K562 (cell line): ENCODE measurements around the gene MCAM. TPM values are rescaled to one million over a fixed set of nuclear protein-coding genes. Genes with fewer than 3 reads are reported as not detected.
A peak's percentile ranks its signal among the peaks of the same experiment; 100 is the strongest.

ENCODE experiments used
- BHLHE40 ChIP-seq: IDR thresholded peaks from 2 replicates; pipeline ENCODE4 v1.6.1; 2011; ENCODE audit warnings: low read length, improper control_type of control experiment
- DNMT1 ChIP-seq: fragments of 450-650 bp; IDR thresholded peaks from 2 replicates; pipeline ENCODE4 v1.6.1; 2016; ENCODE audit warnings: antibody characterized with exemption, mild to moderate bottlenecking
- EGR1 ChIP-seq: fragments of 450-650 bp; conservative IDR thresholded peaks from 2 replicates; pipeline ENCODE4 v1.6.1; 2017; ENCODE audit warnings: mild to moderate bottlenecking
- HCFC1 ChIP-seq: IDR thresholded peaks from 2 replicates; pipeline ENCODE4 v1.6.1; 2012; ENCODE audit warnings: low read depth, low read length, improper control_type of control experiment
- HDGF ChIP-seq: fragments of 450-650 bp; IDR thresholded peaks from 2 replicates; pipeline ENCODE4 v1.6.1; 2016
- KLF6 ChIP-seq: fragments of 250-450 bp; sonication (Bioruptor Pico); IDR thresholded peaks from 2 replicates; pipeline ENCODE4 v1.4.0; 2020; ENCODE audit warnings: mild to moderate bottlenecking, moderate library complexity, borderline replicate concordance
- MCM7 ChIP-seq, 2 experiments: fragments of 450-650 bp; IDR thresholded peaks; 2 replicates each; pipeline ENCODE4 v1.6.1; 2016 to 2018
- NCOA2 ChIP-seq, 2 experiments: fragments of 450-650 bp; IDR thresholded peaks; 2 replicates each; pipeline ENCODE4 v1.6.1; 2018; ENCODE audit warnings: mild to moderate bottlenecking in 2 of 2, moderate library complexity in 1 of 2; ENCODE audit not compliant: partially characterized antibody in 2 of 2
- NR4A1 ChIP-seq, 2 experiments: fragments of 250-450 bp in 1 of 2; fragments of 450-650 bp in 1 of 2; sonication (Bioruptor Pico) in 1 of 2; IDR thresholded peaks; 2 replicates each; pipeline versions ENCODE4 v1.4.0 to v1.6.1; 2016 to 2020; ENCODE audit warnings: mild to moderate bottlenecking in 2 of 2, missing compliant biosample characterization in 1 of 2, missing genetic modification characterization in 1 of 2, moderate library complexity in 1 of 2
- NRF1 ChIP-seq, 2 experiments: fragments of 450-650 bp; IDR thresholded peaks in 1 of 2; conservative IDR thresholded peaks in 1 of 2; 2 replicates each; pipeline ENCODE4 v1.6.1; 2014; ENCODE audit warnings: mild to moderate bottlenecking in 2 of 2
- PHF8 ChIP-seq: fragments of 200-600 bp; sonication (generic); IDR thresholded peaks from 2 replicates; pipeline ENCODE4 v1.6.1; 2012; ENCODE audit warnings: mixed run types, mild to moderate bottlenecking, inconsistent platforms, low read length, moderate library complexity, borderline replicate concordance
- RFX1 ChIP-seq: fragments of 450-650 bp; IDR thresholded peaks from 2 replicates; pipeline ENCODE4 v1.6.1; 2016; ENCODE audit warnings: mild to moderate bottlenecking, moderate library complexity
- TARDBP ChIP-seq: fragments of 450-650 bp; IDR thresholded peaks from 2 replicates; pipeline ENCODE4 v1.6.1; 2016
- ZNF140 ChIP-seq: fragments of 250-450 bp; sonication (Bioruptor Pico); IDR thresholded peaks from 2 replicates; pipeline ENCODE4 v1.8.0; 2021; ENCODE audit warnings: moderate library complexity, mild to moderate bottlenecking, inconsistent platforms
- ZNF316 ChIP-seq: fragments of 450-650 bp; IDR thresholded peaks from 2 replicates; pipeline ENCODE4 v1.6.1; 2016
- polyA plus RNA-seq, 8 experiments: library from polyadenylated mRNA; depleted of rRNA in 4 of 8; stranded (reverse) in 5 of 8; unstranded in 3 of 8; fragments of >200 nt; fragmentation: Nextera tagmentation in 2 of 8; fragmentation: Illumina TruSeq in 1 of 8; extraction: Ambion mirVana in 2 of 8; extraction: Trizol in 1 of 8; gene quantifications; 2 replicates each; pipeline versions ENCODE4 v1.2.1 to v1.2.3, GENCODE V29; 2011 to 2014; ENCODE audit warnings: inconsistent platforms in 1 of 8, missing spikeins in 1 of 8
- total RNA-seq, 7 experiments: library from RNA; depleted of rRNA in 6 of 7; stranded (reverse); fragments of >200 nt in 6 of 7; fragmentation: Illumina TruSeq in 2 of 7; extraction: Trizol in 2 of 7; gene quantifications; 2 replicates each; pipeline versions ENCODE4 v1.2.1 to v1.2.3, GENCODE V29; 2011 to 2021; ENCODE audit warnings: low replicate concordance in 1 of 7
- TF ChIP-seq, protein P1 (sequence below): sonication (generic); formaldehyde crosslinking; IDR thresholded peaks from 2 replicates; pipeline ENCODE4 v1.8.0; 2022; ENCODE audit warnings: missing genetic modification reagents, mild to moderate bottlenecking, borderline replicate concordance
- TF ChIP-seq, protein P2 (sequence below): fragments of 250-450 bp; sonication (Bioruptor Pico); IDR thresholded peaks from 2 replicates; pipeline ENCODE4 v1.5.0; 2021
- TF ChIP-seq, protein P3 (sequence below): fragments of 250-450 bp; sonication (Bioruptor Pico); IDR thresholded peaks from 2 replicates; pipeline ENCODE4 v1.4.0; 2020
- TF ChIP-seq, protein P4 (sequence below): sonication (generic); formaldehyde crosslinking; IDR thresholded peaks from 2 replicates; pipeline ENCODE4 v1.8.0; 2022; ENCODE audit warnings: missing genetic modification reagents, mild to moderate bottlenecking, borderline replicate concordance
- TF ChIP-seq, protein P5 (sequence below): fragments of 450-650 bp; IDR thresholded peaks from 2 replicates; pipeline ENCODE4 v1.6.1; 2017; ENCODE audit warnings: antibody characterized with exemption

MCAM gene
- total and polyA plus RNA-seq, 9 of the 15 experiments (the other 6 are each of a cell fraction or from before 2014, with no cell fraction given) = 14.7 to 118 (median 53.6) TPM

DNA sequence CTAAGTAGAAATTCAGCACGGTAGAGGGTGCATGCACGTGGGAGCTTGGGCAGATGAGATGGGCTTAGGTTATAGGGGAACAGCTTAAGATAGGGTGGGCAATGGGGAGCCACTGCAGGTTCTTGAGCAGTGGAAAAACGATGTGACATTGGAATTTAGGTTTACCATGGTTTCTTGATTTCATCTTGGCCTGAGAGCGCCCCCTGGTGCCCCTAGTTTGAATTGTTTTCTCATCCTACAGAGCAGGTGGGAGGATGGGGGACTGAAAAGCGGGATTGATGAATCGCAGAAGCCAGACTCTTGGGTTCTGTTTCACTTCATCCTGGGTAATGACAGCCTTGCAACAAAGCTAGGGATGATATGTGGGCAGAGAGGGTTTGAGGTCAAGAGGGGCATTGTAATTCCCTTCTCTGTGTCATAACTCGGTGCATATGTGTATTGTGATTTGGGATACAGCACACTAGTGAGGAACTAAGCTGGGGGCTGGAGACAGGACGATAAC lies 6.7 kb upstream of the MCAM start (continued):
- TF ChIP-seq, protein P1, sequence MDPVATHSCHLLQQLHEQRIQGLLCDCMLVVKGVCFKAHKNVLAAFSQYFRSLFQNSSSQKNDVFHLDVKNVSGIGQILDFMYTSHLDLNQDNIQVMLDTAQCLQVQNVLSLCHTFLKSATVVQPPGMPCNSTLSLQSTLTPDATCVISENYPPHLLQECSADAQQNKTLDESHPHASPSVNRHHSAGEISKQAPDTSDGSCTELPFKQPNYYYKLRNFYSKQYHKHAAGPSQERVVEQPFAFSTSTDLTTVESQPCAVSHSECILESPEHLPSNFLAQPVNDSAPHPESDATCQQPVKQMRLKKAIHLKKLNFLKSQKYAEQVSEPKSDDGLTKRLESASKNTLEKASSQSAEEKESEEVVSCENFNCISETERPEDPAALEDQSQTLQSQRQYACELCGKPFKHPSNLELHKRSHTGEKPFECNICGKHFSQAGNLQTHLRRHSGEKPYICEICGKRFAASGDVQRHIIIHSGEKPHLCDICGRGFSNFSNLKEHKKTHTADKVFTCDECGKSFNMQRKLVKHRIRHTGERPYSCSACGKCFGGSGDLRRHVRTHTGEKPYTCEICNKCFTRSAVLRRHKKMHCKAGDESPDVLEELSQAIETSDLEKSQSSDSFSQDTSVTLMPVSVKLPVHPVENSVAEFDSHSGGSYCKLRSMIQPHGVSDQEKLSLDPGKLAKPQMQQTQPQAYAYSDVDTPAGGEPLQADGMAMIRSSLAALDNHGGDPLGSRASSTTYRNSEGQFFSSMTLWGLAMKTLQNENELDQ (CRISPR knock-in tag) = no peak
- TF ChIP-seq DNMT1 = no peak
- TF ChIP-seq EGR1 = peak; percentile 34; the same call in 1 of the 2 replicates
- no peak for TF ChIP-seq KLF6 (CRISPR knock-in tag)
- peak; percentile 23; the same call in 1 of the 2 replicates for TF ChIP-seq HCFC1
- TF ChIP-seq, protein P2, sequence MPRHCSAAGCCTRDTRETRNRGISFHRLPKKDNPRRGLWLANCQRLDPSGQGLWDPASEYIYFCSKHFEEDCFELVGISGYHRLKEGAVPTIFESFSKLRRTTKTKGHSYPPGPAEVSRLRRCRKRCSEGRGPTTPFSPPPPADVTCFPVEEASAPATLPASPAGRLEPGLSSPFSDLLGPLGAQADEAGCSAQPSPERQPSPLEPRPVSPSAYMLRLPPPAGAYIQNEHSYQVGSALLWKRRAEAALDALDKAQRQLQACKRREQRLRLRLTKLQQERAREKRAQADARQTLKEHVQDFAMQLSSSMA (CRISPR knock-in tag) = no peak
- TF ChIP-seq, protein P3, sequence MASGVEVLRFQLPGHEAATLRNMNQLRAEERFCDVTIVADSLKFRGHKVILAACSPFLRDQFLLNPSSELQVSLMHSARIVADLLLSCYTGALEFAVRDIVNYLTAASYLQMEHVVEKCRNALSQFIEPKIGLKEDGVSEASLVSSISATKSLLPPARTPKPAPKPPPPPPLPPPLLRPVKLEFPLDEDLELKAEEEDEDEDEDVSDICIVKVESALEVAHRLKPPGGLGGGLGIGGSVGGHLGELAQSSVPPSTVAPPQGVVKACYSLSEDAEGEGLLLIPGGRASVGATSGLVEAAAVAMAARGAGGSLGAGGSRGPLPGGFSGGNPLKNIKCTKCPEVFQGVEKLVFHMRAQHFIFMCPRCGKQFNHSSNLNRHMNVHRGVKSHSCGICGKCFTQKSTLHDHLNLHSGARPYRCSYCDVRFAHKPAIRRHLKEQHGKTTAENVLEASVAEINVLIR (CRISPR knock-in tag) = no peak
- TF ChIP-seq PHF8 = no peak
- no peak for TF ChIP-seq ZNF140 (CRISPR knock-in tag)
- no peak for TF ChIP-seq HDGF
- TF ChIP-seq TARDBP = no peak
- no peak for TF ChIP-seq NCOA2 (IDR thresholded peaks at IDR 0.05; ENCODE audit: partially characterized antibody in 2 of 2)
- TF ChIP-seq, protein P4, sequence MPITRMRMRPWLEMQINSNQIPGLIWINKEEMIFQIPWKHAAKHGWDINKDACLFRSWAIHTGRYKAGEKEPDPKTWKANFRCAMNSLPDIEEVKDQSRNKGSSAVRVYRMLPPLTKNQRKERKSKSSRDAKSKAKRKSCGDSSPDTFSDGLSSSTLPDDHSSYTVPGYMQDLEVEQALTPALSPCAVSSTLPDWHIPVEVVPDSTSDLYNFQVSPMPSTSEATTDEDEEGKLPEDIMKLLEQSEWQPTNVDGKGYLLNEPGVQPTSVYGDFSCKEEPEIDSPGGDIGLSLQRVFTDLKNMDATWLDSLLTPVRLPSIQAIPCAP (CRISPR knock-in tag) = no peak
- no peak for TF ChIP-seq NR4A1 (CRISPR knock-in tag; IDR thresholded peaks at IDR 0.05)
- no peak for TF ChIP-seq NR4A1 (tag; IDR thresholded peaks at IDR 0.05)
- TF ChIP-seq RFX1 = no peak
- no peak for TF ChIP-seq ZNF316
- TF ChIP-seq MCM7 (IDR thresholded peaks at IDR 0.05) = no peak
- TF ChIP-seq BHLHE40 = no peak
- no peak for TF ChIP-seq NRF1 (conservative IDR thresholded peaks at IDR 0.05 in 1 of 2, IDR thresholded peaks at IDR 0.05 in 1 of 2)
- TF ChIP-seq, protein P5, sequence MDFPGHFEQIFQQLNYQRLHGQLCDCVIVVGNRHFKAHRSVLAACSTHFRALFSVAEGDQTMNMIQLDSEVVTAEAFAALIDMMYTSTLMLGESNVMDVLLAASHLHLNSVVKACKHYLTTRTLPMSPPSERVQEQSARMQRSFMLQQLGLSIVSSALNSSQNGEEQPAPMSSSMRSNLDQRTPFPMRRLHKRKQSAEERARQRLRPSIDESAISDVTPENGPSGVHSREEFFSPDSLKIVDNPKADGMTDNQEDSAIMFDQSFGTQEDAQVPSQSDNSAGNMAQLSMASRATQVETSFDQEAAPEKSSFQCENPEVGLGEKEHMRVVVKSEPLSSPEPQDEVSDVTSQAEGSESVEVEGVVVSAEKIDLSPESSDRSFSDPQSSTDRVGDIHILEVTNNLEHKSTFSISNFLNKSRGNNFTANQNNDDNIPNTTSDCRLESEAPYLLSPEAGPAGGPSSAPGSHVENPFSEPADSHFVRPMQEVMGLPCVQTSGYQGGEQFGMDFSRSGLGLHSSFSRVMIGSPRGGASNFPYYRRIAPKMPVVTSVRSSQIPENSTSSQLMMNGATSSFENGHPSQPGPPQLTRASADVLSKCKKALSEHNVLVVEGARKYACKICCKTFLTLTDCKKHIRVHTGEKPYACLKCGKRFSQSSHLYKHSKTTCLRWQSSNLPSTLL = no peak
